ENCODE results near the gene RAB37.

RAB37 gene

DNA sequence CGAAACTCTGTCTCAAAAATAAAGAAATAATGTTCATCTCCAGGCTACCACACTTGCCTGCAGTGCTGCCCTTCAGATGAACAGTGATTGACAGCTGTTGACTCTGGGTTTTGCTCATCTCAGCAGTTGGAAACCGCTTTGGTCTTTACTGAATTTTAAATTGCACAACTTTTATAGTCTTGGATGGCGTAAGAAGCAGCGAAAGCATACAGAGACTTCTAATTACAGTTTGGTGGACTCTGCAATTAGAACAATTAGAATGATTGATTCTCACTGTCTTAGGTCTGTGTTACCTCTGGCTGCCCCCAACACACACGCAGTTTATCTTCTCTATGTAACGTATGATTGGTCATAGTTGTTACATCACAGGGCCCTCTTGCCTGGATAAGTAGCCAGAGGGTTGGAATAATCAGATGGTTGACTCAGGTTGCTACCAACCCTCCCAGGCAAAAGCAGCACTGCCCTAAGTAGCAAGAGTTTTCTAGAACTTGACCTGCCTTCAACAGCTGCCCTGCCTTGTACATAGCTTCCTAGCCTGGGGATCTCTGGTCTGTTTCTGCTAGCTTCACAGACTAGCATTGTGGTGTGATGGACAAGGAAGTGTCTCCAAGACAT, 41.0 kb downstream of the RAB37 start:
- no peak for DNase-seq (ENCODE audit: low read depth, low spot score)

DNA sequence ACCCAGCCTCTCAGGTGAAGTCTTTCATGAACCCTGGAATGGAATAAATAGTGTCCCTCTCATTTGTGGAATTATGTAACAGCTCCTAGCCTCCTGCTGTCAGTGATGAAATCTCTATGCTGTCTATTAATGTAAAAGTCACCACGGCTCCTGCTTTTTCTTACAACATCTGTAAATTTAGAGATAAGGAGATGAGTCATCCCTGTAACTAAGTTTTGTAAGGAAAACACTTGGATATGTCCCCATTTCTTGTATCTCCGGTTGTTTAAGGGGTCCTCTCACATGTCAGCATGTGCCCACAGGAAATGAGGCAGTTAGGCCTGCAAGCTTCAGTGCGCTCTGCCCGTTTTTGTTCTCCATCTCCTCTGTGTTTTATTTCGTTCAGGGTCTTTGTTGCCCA, 41.9 kb downstream of the RAB37 start:
- no peak for DNase-seq (ENCODE audit: low read depth, low spot score)

DNA sequence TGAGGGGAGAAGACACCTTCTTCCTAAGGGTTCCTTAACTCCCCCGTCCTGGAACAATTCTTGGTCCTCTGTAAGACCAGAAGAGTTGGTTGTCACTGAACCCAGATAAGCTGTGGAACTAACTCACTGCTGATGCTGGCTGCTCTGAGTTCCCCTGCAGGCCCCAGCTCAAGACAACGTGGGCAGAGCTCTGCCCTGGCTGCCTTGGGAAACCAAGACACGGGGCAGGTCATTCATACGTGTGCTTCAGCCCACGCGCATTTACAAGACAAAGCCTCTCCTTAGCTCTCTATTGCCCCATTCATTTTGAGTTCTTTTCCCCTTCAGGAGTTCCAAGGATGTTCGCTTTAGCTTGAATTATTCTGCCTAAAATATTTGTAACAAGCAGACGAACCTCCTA, 42.4 kb downstream of the RAB37 start:
- DNase-seq (ENCODE audit: low read depth, low spot score), result no peak

DNA sequence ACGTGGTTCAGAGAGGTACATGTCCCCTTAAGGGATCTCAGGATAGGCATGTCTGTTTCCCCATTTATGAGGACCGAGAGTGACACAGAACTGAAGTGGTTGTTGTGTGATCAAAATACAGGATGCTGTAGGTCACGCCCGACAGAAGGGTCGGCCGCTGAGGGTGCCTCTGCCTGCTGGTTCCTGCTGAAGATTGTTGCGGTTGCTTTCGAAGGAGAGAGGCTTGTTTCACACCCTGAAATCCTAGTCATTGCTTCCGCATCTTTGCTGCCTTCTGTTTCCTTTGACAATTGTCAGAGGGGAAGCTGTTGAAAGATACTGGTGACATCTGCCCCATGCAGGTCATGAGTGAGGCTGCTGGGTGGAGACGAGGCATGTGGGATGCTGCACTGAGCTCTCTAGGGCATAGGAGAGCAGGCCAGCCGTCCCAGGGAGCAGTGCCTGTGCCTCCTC, 42.9 kb downstream of the RAB37 start:
- no peak for DNase-seq (ENCODE audit: low read depth, low spot score)

DNA sequence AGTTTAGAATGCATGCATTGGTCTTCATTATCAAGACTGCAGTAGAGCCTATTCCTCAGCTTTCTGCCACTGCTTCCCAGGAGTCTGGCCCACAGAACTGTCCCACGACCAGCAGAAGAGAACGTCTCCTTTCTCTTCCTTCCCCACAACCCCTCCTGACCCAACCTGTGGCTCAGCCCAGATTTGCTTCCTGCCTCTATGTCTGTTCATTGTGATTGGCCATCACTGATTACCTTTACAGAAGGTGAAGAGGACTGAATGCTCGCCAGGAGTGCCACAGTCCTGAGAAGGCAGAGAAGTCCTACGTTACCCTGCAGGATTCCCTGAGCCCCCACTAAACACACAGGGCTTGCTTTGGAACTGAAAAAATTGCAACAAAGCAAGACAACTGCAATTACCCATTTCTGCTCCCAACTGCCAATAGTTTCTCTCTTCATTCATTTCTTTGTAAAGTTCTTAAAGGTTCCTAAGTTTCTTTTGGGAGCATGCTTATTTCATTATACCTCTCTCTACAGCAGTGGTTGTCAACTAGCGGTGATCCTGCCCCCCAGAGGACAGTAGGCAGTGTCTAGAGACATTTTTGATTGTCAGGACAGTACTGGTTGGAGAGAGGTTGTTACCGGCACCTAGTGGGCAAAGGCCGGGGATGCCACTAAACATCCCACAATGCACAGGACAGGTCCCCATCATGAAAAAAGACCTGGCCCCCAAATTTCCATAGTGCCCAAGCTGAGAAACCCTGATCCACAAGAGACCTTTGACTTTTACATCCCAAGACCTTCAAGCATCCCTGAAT, 43.6 kb downstream of the RAB37 start:
- no peak for DNase-seq (ENCODE audit: low read depth, low spot score)

DNA sequence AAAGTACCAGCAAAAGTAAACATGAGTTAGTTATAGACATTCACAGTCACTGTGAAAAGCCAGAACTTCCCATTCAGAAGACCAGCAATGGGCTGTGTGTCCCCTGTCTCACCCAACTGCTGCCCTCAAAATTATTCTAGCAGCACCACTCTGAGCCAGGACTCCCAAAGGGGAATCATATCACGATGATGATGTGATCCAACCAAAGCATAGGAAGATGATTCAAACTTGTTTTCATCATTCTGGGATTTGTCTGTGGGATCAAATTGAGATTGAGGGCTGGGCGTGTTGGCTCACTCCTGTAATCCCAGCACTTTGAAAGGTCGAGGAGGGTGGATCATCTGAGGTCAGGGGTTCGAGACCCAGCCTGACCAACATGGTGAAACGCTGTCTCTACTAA, 45.5 kb downstream of the RAB37 start:
- no peak for DNase-seq (ENCODE audit: low read depth, low spot score)

DNA sequence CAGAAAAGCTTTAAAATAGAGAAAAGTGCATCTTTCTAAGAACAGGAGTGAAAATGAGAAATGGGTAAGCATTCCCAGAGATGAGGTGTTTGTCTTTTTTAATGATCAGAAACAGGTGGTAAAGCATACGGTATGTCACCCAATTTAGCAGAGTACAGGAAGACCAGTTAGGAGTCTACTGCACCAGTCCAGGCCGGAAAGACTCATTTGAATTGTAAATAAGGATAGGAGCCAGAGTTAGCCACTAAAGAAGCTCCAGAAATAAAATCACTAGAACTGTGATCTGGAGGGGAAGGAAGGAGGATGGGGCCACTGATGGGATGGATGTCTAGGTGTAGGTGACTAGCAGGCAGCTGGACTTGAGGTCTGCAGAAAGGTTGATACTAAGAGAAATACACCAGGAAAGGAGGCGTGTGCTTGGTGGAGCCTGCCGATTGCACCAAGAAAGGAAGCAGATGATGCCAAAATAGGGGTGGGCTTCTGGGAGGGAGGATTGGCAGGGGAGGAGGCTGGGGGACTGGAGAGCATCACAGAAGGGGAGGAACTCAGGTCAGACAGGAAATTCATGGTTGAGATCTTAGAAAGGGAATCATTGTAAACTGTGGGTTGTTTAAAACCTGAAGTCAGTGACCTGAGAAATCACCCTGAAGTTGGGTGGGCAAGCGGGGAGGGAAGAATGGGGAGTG, 47.2 kb downstream of the RAB37 start:
- no peak for DNase-seq (ENCODE audit: low read depth, low spot score)

DNA sequence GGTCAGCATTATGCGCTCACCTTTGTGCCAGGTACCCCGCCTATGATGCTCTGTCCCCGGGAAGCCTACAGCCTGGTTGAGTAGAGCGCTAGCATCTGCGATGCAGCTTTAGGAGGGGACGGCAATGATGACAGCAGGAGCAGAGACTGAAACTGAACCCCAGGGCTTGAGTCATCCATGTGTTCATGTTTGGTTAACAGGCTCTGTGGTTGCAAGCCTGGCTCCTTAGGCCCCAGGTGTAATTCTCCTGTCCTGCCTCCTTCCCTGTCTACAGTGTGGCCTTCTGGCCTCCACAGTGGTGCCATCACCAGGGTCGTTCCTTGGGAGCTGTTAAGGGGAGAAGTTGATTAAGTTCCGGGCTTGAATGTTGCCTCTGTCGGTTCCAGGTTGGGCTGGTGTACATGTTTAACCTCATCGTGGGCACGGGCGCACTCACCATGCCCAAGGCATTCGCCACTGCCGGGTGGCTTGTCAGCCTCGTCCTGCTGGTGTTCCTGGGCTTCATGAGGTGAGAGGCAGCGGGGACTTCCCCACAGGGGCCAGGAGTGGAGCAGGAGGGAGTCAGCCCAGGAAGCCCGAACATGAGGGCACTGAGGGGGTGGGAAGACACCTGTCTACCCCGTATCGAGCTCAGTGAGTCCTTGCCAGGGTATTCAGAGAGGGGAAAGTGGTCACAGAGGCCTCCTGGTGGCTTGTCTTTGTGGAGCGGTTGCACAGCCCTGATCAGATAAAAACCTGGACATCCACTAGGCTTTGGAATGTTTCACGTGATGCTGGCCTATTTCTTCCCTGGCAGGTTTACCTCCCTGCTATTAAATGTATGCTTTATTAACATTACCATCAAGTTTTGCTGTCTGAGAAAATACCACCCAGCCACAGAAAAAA, 48.3 kb downstream of the RAB37 start:
- no peak for DNase-seq (ENCODE audit: low read depth, low spot score)

DNA sequence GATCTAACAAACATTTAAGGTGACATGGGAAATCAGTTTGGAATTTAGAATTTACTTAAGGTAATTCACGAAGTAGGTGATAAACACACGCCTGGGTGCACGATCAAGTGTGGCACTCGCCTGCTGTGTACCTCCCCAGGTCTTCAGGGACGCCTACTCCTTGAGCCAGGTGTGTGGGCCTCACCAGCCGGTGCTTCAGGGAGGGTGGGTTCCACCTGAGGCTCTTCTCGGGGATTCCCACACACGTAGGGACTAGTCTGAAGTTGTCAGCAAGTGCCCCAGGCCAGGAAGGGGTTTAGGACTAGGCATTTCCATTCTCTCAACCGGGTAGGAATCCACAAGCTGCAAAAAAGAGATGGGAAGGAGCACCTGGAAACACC, 48.9 kb downstream of the RAB37 start:
- no peak for DNase-seq (ENCODE audit: low read depth, low spot score)

DNA sequence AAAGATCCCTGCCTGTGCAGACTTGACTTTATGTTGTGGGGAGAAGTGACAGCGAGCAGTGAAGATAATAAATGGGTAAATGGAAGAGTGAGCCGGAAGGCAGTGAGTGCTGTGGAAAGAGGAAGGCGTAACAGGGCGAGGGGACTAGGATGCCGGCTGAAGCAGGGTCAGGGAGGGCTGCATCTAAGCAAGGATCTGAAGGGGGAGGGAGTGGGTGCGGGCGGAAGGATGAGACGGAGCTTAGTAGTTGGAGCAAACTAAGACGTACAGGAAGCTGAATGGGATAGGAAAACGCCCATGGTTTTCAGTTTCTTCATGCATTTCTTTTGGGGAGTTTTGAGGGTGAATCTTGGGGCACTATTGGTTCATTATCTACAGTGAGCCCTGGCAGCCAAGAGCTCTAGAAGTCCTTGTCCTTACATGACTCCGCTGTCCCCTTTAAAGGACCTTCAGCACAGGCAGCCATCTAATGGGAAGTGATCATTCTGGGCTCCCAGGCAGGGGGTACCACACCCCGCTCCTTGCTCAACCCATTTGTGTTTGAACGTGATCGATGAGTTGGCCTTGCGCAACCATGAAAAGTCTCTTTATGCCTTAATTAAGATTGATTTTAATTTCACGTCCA, 49.5 kb downstream of the RAB37 start:
- no peak for DNase-seq (ENCODE audit: low read depth, low spot score)

DNA sequence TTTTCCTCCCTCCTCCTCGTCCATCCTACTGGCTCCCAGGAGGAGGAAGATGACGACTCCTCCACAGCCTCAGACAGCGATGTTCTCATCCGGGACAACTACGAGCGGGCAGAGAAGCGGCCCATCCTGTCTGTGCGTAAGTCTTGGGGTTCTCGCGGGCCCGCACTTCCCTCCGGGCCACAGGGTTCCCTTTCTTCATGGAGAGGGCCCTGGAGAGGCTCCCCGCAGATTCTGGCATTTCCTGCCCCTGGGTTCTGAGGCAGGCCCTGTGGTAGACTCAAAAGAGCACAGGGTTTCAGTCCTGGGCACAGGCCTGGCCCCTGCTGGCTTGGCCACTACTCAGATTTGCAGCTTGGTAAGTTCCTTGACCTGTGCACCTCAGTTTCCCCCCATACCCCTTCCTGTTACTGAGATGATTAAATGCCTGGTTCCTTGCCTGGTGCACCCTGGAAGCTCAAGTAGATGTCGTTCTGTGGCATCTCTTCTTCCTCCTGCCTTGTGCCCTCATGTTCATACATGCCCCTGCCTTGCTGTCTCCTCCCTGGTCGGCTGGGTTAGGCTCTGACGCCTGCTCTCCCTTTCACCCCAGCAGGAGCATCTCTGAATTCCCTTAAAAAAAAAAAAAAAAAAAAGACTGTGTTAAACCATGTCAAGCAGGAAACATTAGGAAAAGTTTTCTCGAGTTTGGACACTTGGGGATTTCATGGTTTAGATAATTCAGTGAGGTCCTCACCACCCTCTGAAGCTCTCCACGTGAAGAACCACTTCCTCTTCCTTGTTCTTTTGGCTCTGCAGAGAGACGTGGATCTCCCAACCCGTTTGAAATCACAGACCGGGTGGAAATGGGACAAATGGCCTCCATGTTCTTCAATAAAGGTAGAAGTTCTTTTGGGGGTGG, 53.4 kb downstream of the RAB37 start:
- no peak for DNase-seq (ENCODE audit: low read depth, low spot score)

DNA sequence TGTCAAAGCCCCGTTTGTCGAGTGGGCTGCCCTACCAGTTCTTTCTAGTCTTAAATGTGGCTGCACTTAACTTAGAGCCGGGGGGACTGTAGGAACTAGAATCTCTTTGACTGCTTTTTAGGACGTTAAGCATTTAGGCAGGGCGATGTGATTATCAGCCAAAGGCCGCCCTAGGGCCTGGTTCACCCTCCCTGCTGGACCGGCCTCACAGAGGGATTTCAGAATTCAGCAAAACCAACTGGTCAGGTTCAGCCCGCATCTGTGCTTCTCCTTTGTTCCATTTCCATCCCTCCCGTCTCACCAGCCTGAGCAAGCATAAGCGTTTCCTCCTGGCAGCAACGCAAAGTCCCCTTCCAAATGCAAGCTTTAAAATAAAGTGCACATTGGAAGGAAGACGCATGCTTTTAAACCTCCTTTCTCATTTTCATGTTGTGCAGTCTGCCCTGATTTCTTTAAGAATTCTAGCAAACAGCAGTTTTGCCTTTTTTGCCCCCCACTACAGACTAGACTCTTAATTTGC, 55.6 kb downstream of the RAB37 start:
- no peak for DNase-seq (ENCODE audit: low read depth, low spot score)

DNA sequence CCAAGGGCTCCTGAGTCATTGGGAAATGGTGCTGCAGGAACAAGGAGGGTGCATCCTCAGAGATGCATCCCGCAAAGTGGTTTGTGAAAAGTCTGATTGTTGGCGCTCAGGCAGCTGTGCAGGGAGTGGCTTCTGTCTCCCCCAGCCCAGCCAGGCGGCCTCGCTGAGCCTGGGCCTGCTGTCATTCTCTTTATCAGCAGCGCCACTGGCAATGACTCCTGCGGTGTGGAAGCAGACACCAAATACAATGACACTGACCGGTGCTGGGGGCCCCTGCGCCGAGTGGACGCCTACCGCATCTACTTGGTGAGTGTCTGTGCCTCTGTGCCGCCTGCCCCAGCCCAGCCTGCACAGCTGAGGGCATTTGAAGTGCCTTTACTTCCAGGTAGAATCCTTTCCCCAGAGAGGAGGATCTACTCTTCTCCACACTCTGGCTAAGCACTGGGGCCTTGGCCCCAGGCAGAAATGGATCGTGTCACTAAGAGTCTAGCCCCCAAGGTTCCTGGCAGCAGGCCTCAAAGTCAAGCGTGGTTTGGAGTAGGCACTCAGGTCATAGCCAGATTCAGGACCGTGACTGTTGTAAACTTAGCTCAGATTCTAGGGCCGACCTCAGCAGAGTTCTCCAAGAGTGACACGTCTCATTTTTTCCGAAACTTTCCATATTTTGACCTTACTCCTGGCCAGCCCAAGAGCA, 58.4 kb downstream of the RAB37 start:
- DNase-seq (ENCODE audit: low read depth, low spot score), result no peak

DNA sequence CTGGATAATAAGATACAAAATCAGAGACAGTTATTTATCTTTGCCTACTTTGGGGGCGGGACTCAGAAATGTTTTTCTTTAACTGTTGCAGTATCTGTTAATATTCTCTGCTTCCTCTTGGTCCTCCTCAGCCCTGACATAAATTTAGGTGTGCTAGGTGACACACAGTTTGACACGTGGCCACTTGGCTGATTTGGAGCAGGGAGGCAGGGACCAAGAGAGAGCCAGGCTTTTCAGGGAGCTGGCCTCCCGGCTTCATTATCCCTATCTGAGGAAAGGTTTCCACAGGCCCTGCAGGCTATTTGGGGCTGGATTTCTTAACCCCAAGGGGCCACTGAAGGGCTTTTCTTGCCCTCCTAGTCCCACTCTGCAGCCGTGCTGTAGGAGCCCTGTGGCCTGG, 59.2 kb downstream of the RAB37 start:
- no peak for DNase-seq (ENCODE audit: low read depth, low spot score)

DNA sequence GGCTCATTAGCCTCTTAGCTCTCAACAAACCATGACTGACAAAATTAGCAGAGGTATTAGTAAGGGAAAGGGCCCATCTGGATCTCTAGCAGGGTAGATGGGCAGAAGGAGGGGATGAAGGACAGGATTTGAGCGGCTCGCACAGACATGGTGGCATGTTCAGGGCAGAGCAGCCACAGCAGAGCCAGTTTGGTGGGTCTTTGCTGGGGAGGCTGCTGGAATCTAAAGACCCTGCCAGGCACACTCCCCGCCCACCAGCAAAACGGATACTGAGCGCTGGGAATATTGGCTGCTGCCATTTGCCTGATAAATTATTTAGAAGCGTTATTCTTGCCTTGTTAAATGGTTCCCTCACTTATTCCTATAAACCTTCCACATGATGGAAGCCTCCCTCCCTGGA, 59.8 kb downstream of the RAB37 start:
- DNase-seq (ENCODE audit: low read depth, low spot score), result no peak
